ENCODE measurements around the gene IL1RL2.

IL1RL2 gene

GRCh38 chr2:102238778-102239177 is 52.0 kb downstream of the IL1RL2 start:
- no peak for DNase-seq (ENCODE audit: low read depth)

DNA sequence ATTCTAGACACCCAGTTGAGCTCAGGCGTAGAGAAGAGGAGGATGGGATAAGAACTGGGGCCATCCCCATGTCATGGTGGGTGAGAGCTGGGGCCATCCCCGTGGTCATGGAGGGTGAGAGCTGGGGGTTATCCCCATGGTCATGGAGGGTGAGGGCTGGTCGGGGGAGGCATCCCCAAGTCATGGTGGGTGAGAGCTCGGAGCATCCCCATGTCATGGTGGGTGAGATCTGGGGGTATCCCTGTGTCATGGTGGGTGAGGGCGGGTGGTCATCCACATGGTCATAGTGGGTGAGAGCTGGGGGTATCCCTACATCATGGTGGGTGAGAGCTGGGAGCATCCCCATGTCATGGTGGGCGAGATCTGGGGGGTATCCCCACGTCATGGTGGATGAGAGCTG is 52.5 kb downstream of the IL1RL2 start:
- no peak for DNase-seq (ENCODE audit: low read depth)

GRCh38 chr2:102240640-102241370 is 54.0 kb downstream of the IL1RL2 start:
- peak; percentile 96 for DNase-seq (ENCODE audit: low read depth)

- DNase-seq (ENCODE audit: low read depth), result peak; percentile 41
These were observed 54.9 kb downstream of the IL1RL2 start for GRCh38 chr2:102241616-102242305.

DNA sequence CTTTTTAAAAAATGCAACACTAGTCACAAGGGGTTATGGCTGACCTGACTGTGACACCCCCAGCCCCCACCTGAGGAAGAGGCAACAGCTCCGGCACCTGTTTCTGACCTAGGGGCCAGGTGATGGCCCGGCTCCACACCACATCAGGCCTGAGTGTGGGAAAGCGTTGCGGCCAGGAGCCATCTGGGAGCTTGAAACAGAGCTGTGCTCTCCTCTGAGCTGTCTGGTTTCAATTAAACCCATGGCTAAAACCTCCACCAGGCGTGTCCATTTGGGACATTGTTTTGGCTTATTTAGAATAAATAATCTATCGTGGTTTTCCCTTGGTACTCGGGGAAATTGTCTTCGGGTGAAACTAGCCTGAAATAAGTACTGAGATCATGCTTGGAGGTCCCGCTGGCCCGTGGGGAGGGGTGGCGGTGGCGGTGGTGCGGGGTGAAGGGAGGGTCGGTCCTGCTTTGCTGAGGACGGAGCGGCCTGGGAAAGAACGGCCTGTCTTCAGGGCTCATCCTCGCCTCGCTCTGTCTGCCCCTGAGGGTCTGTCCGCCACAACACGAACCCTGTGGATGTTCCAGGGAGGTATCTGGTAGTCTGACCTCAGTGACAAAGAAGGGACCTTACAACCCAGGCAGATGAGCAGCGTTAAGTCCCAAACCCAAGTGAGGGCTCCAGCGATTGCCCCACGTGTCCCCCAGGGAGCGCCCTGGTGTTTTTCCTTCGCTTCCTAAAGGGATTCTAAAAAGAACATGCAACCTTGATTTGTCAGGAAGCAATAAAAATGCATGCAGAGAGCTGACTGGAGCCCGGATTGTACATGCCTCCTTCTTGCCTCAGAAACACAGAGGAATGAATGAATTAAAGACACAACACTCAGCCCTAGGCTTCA is 58.7 kb downstream of the IL1RL2 start:
- peak; percentile 76 for DNase-seq (ENCODE audit: low read depth)

GRCh38 chr2:102250278-102250821 is 63.5 kb downstream of the IL1RL2 start:
- DNase-seq (ENCODE audit: low read depth), result no peak

GRCh38 chr2:102251042-102251848 is 64.4 kb downstream of the IL1RL2 start:
- DNase-seq (ENCODE audit: low read depth), result peak; percentile 44

- no peak for DNase-seq (ENCODE audit: low read depth)
These were observed 65.0 kb downstream of the IL1RL2 start for GRCh38 chr2:102251849-102252203.

DNA sequence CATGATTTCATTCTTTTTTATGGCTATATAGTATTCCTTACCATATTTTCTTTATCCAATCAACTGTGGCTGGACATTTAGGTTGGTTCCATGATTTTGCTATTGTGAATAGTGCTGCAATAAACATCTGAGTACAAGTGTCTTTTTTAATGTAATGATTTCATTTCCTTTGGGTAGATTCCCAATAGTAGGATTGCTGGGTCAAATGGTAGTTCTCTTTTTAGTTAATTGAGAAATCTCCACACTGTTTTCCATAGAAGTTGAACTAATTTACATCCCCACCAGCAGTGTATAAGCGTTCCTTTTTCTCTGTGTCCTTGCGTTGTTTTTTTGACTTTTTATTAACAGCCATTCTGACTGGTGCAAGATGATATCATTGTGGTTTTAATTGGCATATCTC is 65.4 kb downstream of the IL1RL2 start:
- no peak for DNase-seq (ENCODE audit: low read depth)

GRCh38 chr2:102253140-102253752 is 66.4 kb downstream of the IL1RL2 start:
- peak; percentile 32 for DNase-seq (ENCODE audit: low read depth)

DNA sequence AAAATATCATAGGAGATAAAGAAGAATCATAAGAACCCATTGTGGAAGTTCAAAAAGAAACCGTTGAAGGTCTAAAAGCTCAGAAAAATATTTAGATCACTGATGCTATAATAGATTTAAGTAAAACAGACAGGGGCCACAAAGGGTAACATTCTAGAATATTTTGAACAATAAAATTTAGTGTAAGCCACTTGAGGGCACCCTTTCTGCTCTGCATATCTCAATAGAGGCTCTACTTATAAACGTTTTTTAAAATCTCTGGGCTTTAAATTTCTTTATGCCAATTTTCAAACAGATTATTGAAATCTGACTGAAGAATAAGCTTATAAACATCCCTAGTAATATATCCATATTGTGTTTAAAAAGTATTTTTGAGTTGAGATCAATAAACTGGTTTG is 66.9 kb downstream of the IL1RL2 start:
- DNase-seq (ENCODE audit: low read depth), result peak; percentile 22

DNA sequence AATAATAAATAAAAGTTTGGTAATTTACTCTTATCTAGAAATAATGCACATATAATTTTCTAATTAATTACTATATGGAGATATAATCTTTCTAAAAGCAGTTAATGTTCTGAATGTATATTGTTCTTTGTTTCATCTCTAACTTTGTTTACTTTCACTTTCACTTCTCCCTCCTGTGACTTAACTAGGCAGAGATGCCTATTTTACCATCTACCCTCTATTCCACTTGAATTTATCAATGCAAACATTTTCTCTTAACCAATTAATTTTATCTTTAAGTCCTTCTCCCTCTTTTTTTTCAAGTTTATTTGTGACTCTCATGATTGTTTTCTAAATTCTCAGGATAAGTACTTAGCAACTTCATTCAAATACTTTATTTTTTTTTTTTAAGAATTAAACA is 69.5 kb downstream of the IL1RL2 start:
- no peak for DNase-seq (ENCODE audit: low read depth)

GRCh38 chr2:102256874-102257462 is 70.1 kb downstream of the IL1RL2 start:
- no peak for DNase-seq (ENCODE audit: low read depth)

DNA sequence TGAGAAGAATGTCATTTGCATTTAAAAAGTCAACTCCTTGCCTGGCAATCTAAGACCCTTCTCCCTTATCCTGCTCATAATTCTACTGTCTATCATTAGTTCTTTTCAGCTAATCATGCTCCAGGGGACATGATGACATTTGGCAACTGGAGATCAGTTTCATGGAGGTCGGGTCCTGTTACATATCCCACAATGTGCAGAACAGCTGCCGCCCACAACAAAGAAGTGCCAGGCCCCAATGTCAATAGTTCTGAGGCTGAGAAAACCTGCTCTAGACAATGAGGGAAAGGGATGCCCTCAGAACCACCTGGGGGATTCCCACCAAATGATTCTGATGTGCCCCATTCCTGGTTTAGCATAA is 71.2 kb downstream of the IL1RL2 start:
- DNase-seq (ENCODE audit: low read depth), result no peak

DNA sequence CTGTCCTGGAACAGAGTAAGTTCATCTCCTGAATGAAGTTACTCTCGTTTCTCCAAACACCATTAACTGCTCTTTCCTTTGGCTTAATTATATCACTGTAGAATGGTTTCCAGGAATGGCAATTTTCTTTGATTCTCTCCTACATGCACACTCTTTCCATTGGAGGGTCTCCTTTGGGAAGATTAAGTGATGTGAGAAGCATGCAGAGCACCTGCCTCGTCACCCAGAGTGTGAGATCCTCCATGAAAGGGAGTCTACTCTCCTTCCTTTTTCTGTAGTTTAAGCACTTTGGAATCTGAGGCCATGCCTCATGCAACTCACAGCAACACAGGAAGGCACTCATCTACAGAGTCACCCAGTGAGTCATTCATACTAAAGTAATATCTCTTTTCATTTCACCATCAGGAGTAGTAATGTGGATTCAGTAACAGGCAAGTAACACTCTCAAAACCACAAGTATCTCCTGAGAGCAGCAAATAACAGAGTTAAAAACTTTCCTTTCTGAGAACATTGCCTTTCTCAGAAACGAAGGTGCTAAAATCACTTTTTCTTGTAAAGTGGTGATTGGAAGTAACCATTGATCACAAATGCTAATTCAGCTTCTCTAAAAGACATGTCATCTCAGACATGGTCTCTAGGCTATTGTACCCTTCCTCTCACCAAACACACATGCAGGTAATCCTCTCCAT is 71.7 kb downstream of the IL1RL2 start:
- peak; percentile 96 for DNase-seq (ENCODE audit: low read depth)

GRCh38 chr2:102261467-102262135 is 74.8 kb downstream of the IL1RL2 start:
- no peak for DNase-seq (ENCODE audit: low read depth)

- peak; percentile 56 for DNase-seq (ENCODE audit: low read depth)
These were observed 75.7 kb downstream of the IL1RL2 start for GRCh38 chr2:102262216-102263129.

GRCh38 chr2:102264952-102265351 is 78.1 kb downstream of the IL1RL2 start:
- DNase-seq (ENCODE audit: low read depth), result no peak

DNA sequence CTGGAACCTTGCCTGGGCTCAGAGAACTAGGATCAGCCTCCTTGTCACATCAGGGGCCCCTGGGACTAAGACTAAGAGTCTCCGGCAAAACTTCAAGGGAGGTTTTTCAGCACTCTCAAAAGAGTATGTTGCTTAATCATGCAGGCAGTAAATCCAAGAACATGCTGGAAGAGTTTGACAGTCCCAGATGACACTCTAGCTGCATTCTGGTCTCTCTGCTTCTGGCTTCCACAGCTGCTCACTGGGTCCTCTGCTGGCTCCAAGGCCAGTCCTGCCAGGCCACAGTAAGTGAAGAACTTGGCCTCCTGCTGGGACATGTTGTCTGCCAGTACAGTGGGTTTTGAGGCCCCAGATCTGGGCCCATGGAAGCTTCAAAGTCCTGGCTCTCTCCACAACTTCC is 79.4 kb downstream of the IL1RL2 start:
- peak; percentile 58 for DNase-seq (ENCODE audit: low read depth)
